HEK293 (cell line): ENCODE data around the gene PPHLN1.

Source experiments
- GLIS2 ChIP-seq: fragments of 450-650 bp; formaldehyde crosslinking; IDR thresholded peaks from 2 replicates; pipeline ENCODE4 v1.5.1; 2016; ENCODE audit warnings: missing biosample characterization, missing genetic modification characterization
- SP2 ChIP-seq: fragments of 450-650 bp; formaldehyde crosslinking; IDR thresholded peaks from 2 replicates; pipeline ENCODE4 v1.5.1; 2016; ENCODE audit warnings: missing biosample characterization, missing genetic modification characterization
- TCF7L2 ChIP-seq: IDR thresholded peaks from 2 replicates; pipeline ENCODE4 v1.6.1; 2011; ENCODE audit warnings: low read depth, mild to moderate bottlenecking, inconsistent platforms, low read length, moderate library complexity, borderline replicate concordance
- ZBTB21 ChIP-seq: fragments of 450-650 bp; formaldehyde crosslinking; IDR thresholded peaks from 2 replicates; pipeline ENCODE4 v1.5.1; 2017; ENCODE audit warnings: missing biosample characterization, missing genetic modification characterization
- ZNF112 ChIP-seq: fragments of 450-650 bp; formaldehyde crosslinking; IDR thresholded peaks from 2 replicates; pipeline ENCODE4 v1.5.0; 2017; ENCODE audit warnings: missing biosample characterization, missing genetic modification characterization
- ZNF121 ChIP-seq: fragments of 450-650 bp; formaldehyde crosslinking; IDR thresholded peaks from 2 replicates; pipeline ENCODE4 v1.5.1; 2016; ENCODE audit warnings: missing biosample characterization, missing genetic modification characterization
- ZNF350 ChIP-seq: fragments of 450-650 bp; formaldehyde crosslinking; IDR thresholded peaks from 2 replicates; pipeline ENCODE4 v1.5.0; 2017; ENCODE audit warnings: missing biosample characterization, mild to moderate bottlenecking, missing genetic modification characterization
- ZNF473 ChIP-seq: fragments of 450-650 bp; formaldehyde crosslinking; IDR thresholded peaks from 2 replicates; pipeline ENCODE4 v1.5.1; 2017; ENCODE audit warnings: missing biosample characterization, missing genetic modification characterization
- ZNF501 ChIP-seq: fragments of 450-650 bp; formaldehyde crosslinking; IDR thresholded peaks from 2 replicates; pipeline ENCODE4 v1.5.1; 2016; ENCODE audit warnings: missing biosample characterization, missing genetic modification characterization
- TF ChIP-seq, protein P1 (sequence below): fragments of 450-650 bp; formaldehyde crosslinking; IDR thresholded peaks from 2 replicates; pipeline ENCODE4 v1.5.1; 2016; ENCODE audit warnings: missing biosample characterization, missing genetic modification characterization
- TF ChIP-seq, protein P2 (sequence below): IDR thresholded peaks from 2 replicates; pipeline ENCODE4 v1.6.1; 2011; ENCODE audit warnings: mild to moderate bottlenecking, low read depth, low read length, borderline replicate concordance

DNA sequence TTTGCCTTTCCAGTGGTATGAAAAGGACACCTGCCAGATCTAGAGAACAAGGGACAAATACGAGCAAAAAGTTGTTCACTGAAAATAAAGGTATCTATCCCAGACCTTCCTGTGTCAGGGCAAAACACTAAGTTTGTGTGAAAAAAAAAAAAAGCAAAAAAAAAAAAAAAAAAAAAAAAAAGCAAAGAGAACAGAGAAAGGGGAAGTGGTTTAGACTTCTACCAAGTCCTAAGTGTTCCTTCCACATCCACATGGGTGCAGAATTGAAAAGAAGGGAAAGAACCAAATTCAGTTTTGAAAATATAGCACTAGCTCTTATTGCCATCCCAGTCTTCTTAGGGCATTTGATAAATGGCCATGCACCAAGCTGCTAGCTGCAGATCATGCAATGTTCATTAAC, 41.8 kb upstream of the PPHLN1 start:
- no peak for TF ChIP-seq ZNF121 (tag by site-specific recombination)
- TF ChIP-seq, protein P1, sequence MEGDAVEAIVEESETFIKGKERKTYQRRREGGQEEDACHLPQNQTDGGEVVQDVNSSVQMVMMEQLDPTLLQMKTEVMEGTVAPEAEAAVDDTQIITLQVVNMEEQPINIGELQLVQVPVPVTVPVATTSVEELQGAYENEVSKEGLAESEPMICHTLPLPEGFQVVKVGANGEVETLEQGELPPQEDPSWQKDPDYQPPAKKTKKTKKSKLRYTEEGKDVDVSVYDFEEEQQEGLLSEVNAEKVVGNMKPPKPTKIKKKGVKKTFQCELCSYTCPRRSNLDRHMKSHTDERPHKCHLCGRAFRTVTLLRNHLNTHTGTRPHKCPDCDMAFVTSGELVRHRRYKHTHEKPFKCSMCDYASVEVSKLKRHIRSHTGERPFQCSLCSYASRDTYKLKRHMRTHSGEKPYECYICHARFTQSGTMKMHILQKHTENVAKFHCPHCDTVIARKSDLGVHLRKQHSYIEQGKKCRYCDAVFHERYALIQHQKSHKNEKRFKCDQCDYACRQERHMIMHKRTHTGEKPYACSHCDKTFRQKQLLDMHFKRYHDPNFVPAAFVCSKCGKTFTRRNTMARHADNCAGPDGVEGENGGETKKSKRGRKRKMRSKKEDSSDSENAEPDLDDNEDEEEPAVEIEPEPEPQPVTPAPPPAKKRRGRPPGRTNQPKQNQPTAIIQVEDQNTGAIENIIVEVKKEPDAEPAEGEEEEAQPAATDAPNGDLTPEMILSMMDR = no peak
- no peak for TF ChIP-seq ZNF112 (tag by site-specific recombination)
- no peak for TF ChIP-seq ZNF501
- TF ChIP-seq TCF7L2 = no peak
- no peak for TF ChIP-seq GLIS2 (tag by site-specific recombination)
- TF ChIP-seq SP2 = no peak
- TF ChIP-seq ZNF350 = no peak
- no peak for TF ChIP-seq ZNF473 (tag by site-specific recombination)
- TF ChIP-seq, protein P2, sequence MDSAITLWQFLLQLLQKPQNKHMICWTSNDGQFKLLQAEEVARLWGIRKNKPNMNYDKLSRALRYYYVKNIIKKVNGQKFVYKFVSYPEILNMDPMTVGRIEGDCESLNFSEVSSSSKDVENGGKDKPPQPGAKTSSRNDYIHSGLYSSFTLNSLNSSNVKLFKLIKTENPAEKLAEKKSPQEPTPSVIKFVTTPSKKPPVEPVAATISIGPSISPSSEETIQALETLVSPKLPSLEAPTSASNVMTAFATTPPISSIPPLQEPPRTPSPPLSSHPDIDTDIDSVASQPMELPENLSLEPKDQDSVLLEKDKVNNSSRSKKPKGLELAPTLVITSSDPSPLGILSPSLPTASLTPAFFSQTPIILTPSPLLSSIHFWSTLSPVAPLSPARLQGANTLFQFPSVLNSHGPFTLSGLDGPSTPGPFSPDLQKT = no peak
- no peak for TF ChIP-seq ZBTB21 (tag by site-specific recombination)
